Mammary epithelial cell (primary cell): Measurements from ENCODE around the gene LHB.

Experiments used
- EZH2 ChIP-seq: IDR thresholded peaks from 2 replicates; pipeline ENCODE4 v1.6.1; 2012; ENCODE audit warnings: low read length, inconsistent platforms, borderline replicate concordance
- TF ChIP-seq, protein P1 (sequence below), 2 donors: IDR thresholded peaks in 1 of 2; conservative IDR thresholded peaks in 1 of 2; 2 replicates each; pipeline ENCODE4 v1.5.1; 2011 to 2012; ENCODE audit warnings: inconsistent platforms in 2 of 2, low read length in 2 of 2, mild to moderate bottlenecking in 2 of 2, control low read depth in 1 of 2, low read depth in 1 of 2; ENCODE audit not compliant: insufficient read depth in 1 of 2; ENCODE audit errors: extremely low read depth in 1 of 2

DNA sequence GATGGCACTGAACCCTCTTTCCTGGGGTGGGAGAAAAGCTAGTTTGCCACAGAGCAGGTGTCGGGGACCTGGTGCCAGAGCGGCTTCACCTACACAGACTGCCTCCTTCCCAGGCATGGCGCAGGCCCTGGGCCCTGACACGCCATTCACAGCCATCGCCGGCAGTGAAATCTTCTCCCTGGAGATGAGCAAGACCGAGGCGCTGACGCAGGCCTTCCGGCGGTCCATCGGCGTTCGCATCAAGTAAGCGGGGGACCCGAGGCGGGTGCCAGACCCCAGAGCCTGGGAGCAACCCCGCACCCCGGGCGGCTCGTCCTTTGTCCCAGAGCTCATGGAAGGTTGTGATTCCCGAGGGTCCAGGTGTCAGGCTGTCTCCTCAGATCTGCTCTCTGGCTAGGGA, 10.0 kb downstream of the LHB start:
- TF ChIP-seq, protein P1, sequence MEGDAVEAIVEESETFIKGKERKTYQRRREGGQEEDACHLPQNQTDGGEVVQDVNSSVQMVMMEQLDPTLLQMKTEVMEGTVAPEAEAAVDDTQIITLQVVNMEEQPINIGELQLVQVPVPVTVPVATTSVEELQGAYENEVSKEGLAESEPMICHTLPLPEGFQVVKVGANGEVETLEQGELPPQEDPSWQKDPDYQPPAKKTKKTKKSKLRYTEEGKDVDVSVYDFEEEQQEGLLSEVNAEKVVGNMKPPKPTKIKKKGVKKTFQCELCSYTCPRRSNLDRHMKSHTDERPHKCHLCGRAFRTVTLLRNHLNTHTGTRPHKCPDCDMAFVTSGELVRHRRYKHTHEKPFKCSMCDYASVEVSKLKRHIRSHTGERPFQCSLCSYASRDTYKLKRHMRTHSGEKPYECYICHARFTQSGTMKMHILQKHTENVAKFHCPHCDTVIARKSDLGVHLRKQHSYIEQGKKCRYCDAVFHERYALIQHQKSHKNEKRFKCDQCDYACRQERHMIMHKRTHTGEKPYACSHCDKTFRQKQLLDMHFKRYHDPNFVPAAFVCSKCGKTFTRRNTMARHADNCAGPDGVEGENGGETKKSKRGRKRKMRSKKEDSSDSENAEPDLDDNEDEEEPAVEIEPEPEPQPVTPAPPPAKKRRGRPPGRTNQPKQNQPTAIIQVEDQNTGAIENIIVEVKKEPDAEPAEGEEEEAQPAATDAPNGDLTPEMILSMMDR (conservative IDR thresholded peaks at IDR 0.05 in 1 of 2, IDR thresholded peaks at IDR 0.05 in 1 of 2; ENCODE audit: extremely low read depth in 1 of 2, insufficient read depth in 1 of 2, low read depth in 1 of 2, low read length in 2 of 2) = no peak
- no peak for TF ChIP-seq EZH2
